Activated T-helper 1 cell treated with anti-CD3 and anti-CD28 coated beads, Interleukin-12 subunit alpha, Interleukin-12 subunit beta, Interleukin-2, Interleukin-4 antibody, amounts not matched to agents 30 ng/mL and 10 ng/mL and 1 ng/mL, durations not matched to agents 14 hours and 24 hours and 36 hours (primary cell): ENCODE data around the gene TIMELESS. TPM values are rescaled to one million over a fixed set of nuclear protein-coding genes. Genes with fewer than 3 reads are reported as not detected.

Experiments used
- DNase-seq: peaks from one replicate; pipeline ENCODE4 v3.0.0; 2021; ENCODE audit warnings: low spot score
- H3K27ac Mint-ChIP-seq: one replicate; pipeline ENCODE4 v1.8.0; 2021; ENCODE audit warnings: mild to moderate bottlenecking, mixed read lengths
- H3K27me3 Mint-ChIP-seq: one replicate; pipeline ENCODE4 v1.8.0; 2022; ENCODE audit warnings: mild to moderate bottlenecking, moderate library complexity, mixed read lengths; ENCODE audit not compliant: insufficient read depth
- H3K36me3 Mint-ChIP-seq: one replicate; pipeline ENCODE4 v1.8.0; 2021; ENCODE audit warnings: low read depth, mixed read lengths
- H3K4me1 Mint-ChIP-seq: one replicate; pipeline ENCODE4 v1.8.0; 2021; ENCODE audit warnings: low read depth, mixed read lengths
- H3K4me3 Mint-ChIP-seq: one replicate; pipeline ENCODE4 v1.8.0; 2021; ENCODE audit warnings: mild to moderate bottlenecking, moderate library complexity, mixed read lengths
- H3K9me3 Mint-ChIP-seq: one replicate; pipeline ENCODE4 v1.8.0; 2021; ENCODE audit warnings: mixed read lengths
- intact Hi-C: fragments of 100-400 bp; cut with micrococcal nuclease; formaldehyde crosslinking; loops from one replicate; pipeline ENCODE4 v1.15.1; 2024
- total RNA-seq: library from RNA; stranded (reverse); gene quantifications from 2 replicates; pipeline ENCODE4 v1.2.3, GENCODE V29; 2022

TIMELESS gene
- total RNA-seq, 1 donor from 2014 or later: 45.8 TPM

- H3K4me1 Mint-ChIP-seq: no peaks in the 10 kb centered on the region
- peaks cover 5% of the 10 kb centered on the region for H3K27me3 Mint-ChIP-seq
- intact Hi-C loops: no loop called here
- no peaks in the 10 kb centered on the region for H3K9me3 Mint-ChIP-seq
- H3K27ac Mint-ChIP-seq: no peak overlapping the region
- no peaks in the 10 kb centered on the region for H3K36me3 Mint-ChIP-seq
- no peak for DNase-seq
- H3K4me3 Mint-ChIP-seq: no peak overlapping the region
These were observed 66.6 kb downstream of the TIMELESS start for GRCh38 chr12:56382611-56383010.

- Mint-ChIP-seq H3K27me3 (peaks cover 6% of the 10 kb centered on the region), H3K4me3 (no peak overlapping the region), H3K27ac (no peak overlapping the region), H3K9me3 (peaks cover 4% of the 10 kb centered on the region), H3K36me3 (no peaks in the 10 kb centered on the region), H3K4me1 (no peaks in the 10 kb centered on the region)
- DNase-seq: no peak
- intact Hi-C loops: loop anchor here (1.0 kb wide), 1 partner anchor 86 kb away; no protein-coding TSS in a partner anchor
These were observed 71.3 kb downstream of the TIMELESS start for GRCh38 chr12:56377989-56378316.

- H3K9me3 Mint-ChIP-seq: peaks cover 4% of the 10 kb centered on the region
- H3K27me3 Mint-ChIP-seq: peaks cover 8% of the 10 kb centered on the region
- intact Hi-C loops: loop anchor here (1.0 kb wide), 1 partner anchor 87 kb away; no protein-coding TSS in a partner anchor
- H3K27ac Mint-ChIP-seq: no peak overlapping the region
- H3K36me3 Mint-ChIP-seq: no peaks in the 10 kb centered on the region
- no peaks in the 10 kb centered on the region for H3K4me1 Mint-ChIP-seq
- no peak overlapping the region for H3K4me3 Mint-ChIP-seq
- DNase-seq: no peak
These were observed 71.8 kb downstream of the TIMELESS start for GRCh38 chr12:56377310-56377988.

- intact Hi-C loops: no loop called here
- Mint-ChIP-seq H3K36me3 (no peaks in the 10 kb centered on the region), H3K9me3 (peaks cover 4% of the 10 kb centered on the region), H3K4me1 (no peaks in the 10 kb centered on the region), H3K27ac (no peak overlapping the region), H3K27me3 (peaks cover 12% of the 10 kb centered on the region), H3K4me3 (no peak overlapping the region)
- no peak for DNase-seq
These were observed 73.4 kb downstream of the TIMELESS start for GRCh38 chr12:56375598-56376434.

- Mint-ChIP-seq H3K4me1 (no peaks in the 10 kb centered on the region), H3K4me3 (no peak overlapping the region), H3K27ac (no peak overlapping the region), H3K9me3 (peaks cover 4% of the 10 kb centered on the region), H3K36me3 (no peaks in the 10 kb centered on the region), H3K27me3 (peaks cover 14% of the 10 kb centered on the region)
- intact Hi-C loops: no loop called here
- DNase-seq: no peak
These were observed 74.3 kb downstream of the TIMELESS start for GRCh38 chr12:56374726-56375597.

- Mint-ChIP-seq H3K27me3 (peaks cover 16% of the 10 kb centered on the region), H3K9me3 (peaks cover 4% of the 10 kb centered on the region), H3K4me1 (no peaks in the 10 kb centered on the region), H3K27ac (no peak overlapping the region), H3K4me3 (no peak overlapping the region), H3K36me3 (no peaks in the 10 kb centered on the region)
- intact Hi-C loops: no loop called here
- DNase-seq: no peak
These were observed 75.7 kb downstream of the TIMELESS start for GRCh38 chr12:56373515-56373914.

- DNase-seq: no peak
- no peak overlapping the region for H3K4me3 Mint-ChIP-seq
- H3K4me1 Mint-ChIP-seq: no peaks in the 10 kb centered on the region
- H3K9me3 Mint-ChIP-seq: no peaks in the 10 kb centered on the region
- peaks cover 11% of the 10 kb centered on the region for H3K27me3 Mint-ChIP-seq
- no peaks in the 10 kb centered on the region for H3K36me3 Mint-ChIP-seq
- H3K27ac Mint-ChIP-seq: no peak overlapping the region
- intact Hi-C loops: no loop called here
These were observed 82.3 kb downstream of the TIMELESS start for GRCh38 chr12:56366948-56367347.

Other genes with a start within 250 kb of the TIMELESS start
- gene RNF41, start 227.5 kb downstream of the TIMELESS start, total RNA-seq: 46.9 and 47.2 TPM in 2 replicates
- 97.5 and 102 TPM in 2 replicates for gene NABP2, start 225.1 kb downstream of the TIMELESS start, total RNA-seq
- 0.54 and 1.4 TPM in 2 replicates for gene SLC39A5, start 219.4 kb downstream of the TIMELESS start, total RNA-seq
- gene ANKRD52, start 191.0 kb downstream of the TIMELESS start, total RNA-seq: 71.0 and 83.9 TPM in 2 replicates
- gene COQ10A, start 182.5 kb downstream of the TIMELESS start, total RNA-seq: 17.8 and 18.0 TPM in 2 replicates
- gene CS, start 149.1 kb downstream of the TIMELESS start, total RNA-seq: 269 and 280 TPM in 2 replicates
- 170 and 172 TPM in 2 replicates for gene CNPY2, start 133.4 kb downstream of the TIMELESS start, total RNA-seq
- gene PAN2, start 115.4 kb downstream of the TIMELESS start, total RNA-seq: 20.9 and 21.3 TPM in 2 replicates
- gene IL23A, start 110.5 kb downstream of the TIMELESS start, total RNA-seq: 40.0 and 43.3 TPM in 2 replicates
- 70.2 and 71.3 TPM in 2 replicates for gene STAT2, start 89.3 kb downstream of the TIMELESS start, total RNA-seq
- not detected in 2 replicates for gene APOF, start 86.6 kb downstream of the TIMELESS start, total RNA-seq
- gene MIP, start 5.2 kb upstream of the TIMELESS start, total RNA-seq: not detected in 2 replicates
- gene SPRYD4, start 19.2 kb upstream of the TIMELESS start, total RNA-seq: 5.0 and 5.5 TPM in 2 replicates
- 1.5 and 2.6 TPM in 2 replicates for gene GLS2, start 38.7 kb upstream of the TIMELESS start, total RNA-seq
- 4.0 and 6.5 TPM in 2 replicates for gene RBMS2, start 72.4 kb upstream of the TIMELESS start, total RNA-seq
- gene BAZ2A, start 180.9 kb upstream of the TIMELESS start, total RNA-seq: 119 and 126 TPM in 2 replicates
- 714 and 716 TPM in 2 replicates for gene ATP5F1B, start 196.6 kb upstream of the TIMELESS start, total RNA-seq
- 301 and 302 TPM in 2 replicates for gene PTGES3, start 238.9 kb upstream of the TIMELESS start, total RNA-seq